NCI-H526 (cell line): Measurements from ENCODE around the gene ATP5ME.
A peak's percentile ranks its signal among the peaks of the same experiment; 100 is the strongest.
"Not testable (repeated sequence)": the region's sequence is repeated elsewhere in the genome, so short reads cannot be mapped to it uniquely, and the experiment has no call there.

Experiments used
- DNase-seq, 2 experiments: peaks; one replicate each; lab custom pipeline; 2025; lab: John Stamatoyannopoulos, UW

ATP5ME gene

DNA sequence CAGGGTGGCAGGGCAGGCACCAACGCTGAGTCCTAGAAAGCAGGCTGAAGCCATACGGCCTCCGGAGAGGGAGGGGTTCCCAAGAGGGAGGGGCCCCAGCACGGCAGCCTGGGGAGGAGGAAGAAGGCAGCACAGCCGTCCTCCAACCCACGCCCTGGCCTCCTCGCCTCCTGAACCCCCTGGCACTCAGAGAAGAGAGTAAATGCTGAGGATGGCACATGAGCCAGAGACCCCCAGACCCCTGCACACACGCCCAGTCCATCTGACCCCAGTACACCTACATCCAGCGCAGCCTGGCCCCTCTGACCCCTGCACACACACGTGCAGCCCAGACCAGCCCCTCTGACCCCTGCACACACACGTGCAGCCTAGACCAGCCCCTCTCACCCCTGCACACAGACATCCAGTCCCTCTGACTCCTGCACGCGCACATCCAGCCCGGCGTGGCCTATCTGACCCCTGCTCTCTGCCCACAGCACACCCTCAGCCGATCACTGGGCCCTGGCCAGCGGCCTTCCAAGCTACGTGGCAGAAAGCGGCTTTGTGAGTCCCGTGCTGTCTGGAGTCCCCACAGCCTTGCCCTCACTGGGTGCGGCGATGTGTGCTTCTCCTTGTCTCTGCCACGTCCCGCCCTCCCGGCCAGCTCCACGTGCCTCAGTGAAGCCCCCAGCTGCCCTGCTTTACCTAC, 18.5 kb downstream of the ATP5ME start:
- DNase-seq, result no peak

DNA sequence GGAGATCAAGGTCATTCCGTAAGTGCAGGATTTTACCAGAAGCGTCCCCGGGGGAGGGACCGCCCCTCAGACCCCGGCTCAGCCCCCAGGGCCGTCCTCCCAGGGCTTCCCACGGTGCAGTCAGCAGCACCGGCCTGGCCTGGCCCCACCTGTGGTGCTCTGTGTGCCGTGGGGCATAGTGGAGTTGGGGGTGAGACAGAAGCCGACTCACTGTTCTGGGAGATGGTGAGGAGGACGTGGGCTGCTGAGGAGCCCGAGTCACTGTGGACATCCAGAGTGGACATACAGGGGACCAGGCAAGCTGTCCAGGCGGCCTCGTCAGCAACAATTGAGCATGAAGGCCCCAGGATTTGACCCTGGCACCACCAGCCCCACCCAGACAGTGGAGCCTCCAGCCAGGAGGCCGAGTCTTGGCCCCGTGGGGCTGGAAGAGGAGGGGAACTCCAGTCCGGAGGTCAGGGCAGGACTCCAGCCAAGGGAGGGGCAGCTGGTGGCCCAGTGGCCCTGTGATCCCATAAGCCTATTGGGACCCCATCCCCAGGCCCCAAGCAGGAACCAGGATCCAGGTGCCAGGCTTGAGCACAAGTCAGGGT, 19.1 kb downstream of the ATP5ME start:
- DNase-seq, result no peak

DNA sequence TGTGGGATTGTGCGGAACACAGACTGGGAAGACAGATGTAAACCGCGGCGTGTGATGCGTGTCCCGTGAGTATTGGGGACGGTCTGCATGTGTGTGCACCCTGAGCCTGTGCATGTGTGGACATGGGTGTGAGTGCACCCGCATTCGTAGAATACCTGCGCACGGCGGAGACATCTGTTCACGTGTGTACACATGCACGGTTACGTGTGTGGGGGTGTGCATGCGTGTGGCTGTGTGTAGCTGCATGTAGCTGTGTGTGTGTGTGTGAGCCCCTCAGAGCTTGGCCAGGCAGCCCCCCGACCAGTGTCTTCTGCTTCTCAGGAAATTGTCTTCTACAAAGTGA, 19.6 kb downstream of the ATP5ME start:
- DNase-seq, result no peak

DNA sequence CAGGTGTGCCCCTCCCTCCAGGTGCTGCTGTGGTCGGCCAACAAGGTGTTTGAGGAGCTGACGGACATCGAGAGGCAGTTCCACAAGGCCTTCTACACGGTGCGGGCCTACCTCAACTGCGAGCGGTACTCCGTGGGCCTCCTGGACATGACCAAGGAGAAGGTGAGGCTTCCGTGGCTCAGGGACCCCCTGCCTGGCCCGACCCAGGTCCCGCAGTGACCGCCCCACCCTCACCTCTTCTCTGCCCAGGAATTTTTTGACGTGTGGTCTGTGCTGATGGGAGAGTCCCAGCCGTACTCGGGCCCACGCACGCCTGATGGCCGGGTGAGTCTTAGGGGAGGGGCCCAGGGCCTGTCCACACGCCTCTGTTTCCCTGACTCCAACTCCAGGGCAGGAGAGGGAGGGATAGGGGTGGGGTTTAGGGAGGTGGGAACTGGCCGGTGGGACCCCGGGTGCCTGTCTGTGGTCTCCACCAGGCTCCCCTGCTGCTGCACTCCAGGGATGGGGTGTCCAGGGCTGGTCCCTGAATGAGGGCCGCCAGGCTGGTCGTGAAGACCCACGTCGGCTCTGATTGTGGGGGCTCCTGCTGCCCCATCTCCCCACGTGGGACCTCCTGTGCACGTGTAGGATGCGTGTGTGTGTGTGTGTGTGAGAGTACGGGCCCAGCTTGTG, 20.1 kb downstream of the ATP5ME start:
- DNase-seq, result no peak

DNA sequence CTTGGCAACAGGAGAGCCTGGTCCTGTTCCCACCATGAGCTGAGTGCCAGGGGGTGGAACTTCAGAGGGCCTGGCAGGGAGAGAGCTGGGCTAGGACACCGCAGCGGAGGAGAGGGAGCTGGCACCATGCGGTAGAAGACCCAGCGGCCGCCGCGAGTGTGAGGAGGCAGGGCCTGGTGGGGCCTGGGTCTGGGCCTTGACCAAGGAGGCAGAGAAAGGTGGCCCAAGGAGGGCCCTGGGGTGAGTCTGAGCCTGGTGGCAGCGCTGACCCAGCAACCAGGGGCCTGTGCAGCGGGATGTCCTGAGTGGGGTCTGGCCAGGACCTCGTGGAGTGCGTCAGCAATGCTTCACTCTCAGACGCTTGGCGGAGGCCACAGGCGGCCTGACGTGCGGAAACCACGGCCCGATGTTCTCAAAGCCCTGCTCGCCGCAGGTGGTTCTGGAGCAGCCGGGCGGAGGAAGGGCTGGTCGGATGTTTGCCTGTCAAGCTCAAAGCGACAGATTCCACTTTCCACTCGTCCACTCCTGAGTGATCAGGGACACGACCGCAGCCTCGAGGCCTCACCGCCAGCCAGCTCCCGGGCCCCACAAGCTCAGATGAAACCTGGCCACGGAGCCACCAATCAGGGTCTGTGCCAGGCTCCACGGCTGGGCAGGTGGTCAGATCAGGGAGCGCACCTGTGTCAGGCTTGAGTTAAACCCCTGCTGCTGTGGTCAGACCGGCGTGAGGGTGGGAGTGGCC, 20.8 kb downstream of the ATP5ME start:
- DNase-seq, result no peak

DNA sequence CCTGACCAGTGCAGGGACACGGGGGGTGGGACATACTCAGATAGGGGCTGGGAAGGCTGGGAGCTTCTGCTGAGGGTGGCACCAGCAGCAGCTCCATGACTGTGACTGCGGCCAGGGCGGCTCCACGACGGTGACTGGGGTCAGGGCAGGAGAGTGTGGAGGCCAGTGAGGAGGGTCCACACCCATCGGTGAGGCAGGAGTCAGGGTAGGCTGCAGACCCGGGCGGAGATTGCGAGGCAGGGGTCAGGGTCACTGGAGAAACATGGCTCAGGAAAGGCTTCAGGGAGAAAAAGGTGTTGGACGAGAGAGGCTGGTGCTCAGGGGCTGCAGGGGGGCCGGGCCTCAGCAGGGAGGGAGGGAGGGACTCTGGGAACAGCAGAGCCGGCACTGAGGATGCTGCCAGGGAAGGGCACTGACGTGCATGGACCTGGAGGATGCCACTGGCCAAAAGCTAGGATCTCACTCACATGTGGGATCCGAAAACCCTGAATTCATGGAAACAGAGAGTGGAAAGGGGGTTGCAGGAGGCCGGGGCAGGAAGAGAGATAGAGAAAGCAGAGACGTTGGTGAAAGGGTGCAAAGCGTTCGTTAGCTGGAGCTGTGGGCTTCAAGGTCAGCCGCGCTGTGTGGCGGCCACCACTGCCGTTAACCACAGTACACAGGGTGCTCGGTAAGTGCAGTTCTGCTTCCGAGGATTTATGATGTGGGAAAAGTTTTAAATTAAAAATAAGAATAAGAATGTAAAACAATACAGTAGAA, 22.0 kb downstream of the ATP5ME start:
- no peak for DNase-seq

DNA sequence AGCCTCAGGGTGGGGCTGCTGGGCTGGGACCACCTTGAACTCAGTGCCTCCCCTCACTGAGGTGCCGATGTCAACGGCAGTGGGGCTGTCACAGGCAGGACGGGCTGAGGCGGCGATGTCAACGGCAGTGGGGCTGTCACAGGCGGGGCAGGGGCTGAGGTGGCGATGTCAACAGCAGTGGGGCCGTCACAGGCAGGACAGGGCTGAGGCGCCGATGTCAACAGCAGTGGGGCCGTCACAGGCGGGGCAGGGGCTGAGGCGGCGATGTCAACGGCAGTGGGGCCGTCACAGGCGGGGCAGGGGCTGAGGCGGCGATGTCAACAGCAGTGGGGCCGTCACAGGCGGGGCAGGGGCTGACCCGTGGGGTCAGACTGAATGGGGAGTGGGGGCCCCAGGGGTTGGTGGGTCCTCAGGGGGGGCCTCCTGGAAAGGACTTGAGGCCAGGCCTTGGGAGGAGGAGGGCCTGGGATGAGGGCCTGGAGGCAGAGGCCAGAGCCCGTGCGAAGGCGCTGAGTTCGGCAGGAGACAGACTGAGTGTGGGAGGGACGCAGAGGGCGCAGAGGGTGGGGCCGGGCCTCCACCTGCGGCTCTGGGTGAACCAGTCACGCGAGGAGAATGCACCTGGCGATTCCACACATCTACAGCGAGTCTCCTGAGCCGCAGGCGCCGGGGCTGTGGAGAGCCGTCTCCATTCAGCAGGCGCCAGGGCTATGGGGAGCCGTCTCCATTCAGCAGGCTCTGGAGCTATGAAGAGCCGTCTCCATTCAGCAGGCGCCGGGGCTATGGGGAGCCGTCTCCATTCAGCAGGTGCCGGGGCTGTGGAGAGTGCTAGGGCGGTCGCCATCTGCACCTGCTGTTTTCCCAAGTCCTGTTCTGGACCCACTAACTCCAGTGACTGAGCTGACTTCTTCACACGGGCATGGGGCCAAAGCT, 22.9 kb downstream of the ATP5ME start:
- peak; percentile 53 to 70 for DNase-seq

DNA sequence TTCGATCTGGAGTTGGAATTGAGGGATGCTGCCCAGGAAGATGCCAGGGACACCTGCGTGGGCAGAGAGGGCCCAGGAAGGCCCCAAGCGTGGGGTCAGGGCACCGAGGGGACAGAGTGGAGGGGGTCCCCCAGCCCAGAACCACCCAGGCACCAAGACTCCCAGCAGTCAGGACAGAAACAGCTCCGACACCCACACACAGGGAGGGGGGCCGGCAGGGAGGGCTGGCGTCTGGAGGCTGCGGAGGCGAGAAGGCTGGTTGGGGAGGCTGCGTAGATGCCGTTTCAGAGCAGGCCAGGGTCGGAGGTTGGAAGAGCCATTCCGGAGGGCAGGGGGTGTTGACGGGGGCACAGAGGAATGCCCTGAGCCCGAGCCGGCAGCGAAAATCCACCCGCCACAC, 23.6 kb downstream of the ATP5ME start:
- no peak for DNase-seq

DNA sequence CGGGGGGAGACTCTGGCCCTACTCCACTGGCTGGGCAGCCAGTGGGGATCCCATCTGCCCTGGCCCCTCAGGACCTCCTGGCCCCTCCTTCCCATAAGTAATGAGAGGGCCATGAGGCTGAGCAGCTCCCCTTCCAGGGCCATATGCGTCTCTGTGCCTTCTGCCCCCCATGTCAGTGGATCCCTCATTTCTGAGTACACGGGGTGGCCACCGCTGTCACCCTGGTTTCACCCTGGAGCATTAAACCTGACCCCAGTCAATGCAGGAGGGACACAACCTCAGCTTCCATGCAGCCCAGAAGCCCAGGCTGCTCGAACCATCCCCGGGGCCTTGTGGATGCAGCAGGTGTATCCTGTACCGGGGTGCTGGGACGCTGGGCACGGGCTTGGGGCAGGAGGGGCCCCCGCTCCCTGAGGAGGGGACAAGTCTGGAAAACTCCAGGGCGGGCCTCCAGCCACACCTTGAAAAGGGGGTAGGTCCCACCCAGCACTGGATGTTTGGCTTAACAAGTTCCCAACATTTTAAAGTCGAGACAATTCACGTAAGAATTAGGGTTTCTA, 24.2 kb downstream of the ATP5ME start:
- no peak for DNase-seq

DNA sequence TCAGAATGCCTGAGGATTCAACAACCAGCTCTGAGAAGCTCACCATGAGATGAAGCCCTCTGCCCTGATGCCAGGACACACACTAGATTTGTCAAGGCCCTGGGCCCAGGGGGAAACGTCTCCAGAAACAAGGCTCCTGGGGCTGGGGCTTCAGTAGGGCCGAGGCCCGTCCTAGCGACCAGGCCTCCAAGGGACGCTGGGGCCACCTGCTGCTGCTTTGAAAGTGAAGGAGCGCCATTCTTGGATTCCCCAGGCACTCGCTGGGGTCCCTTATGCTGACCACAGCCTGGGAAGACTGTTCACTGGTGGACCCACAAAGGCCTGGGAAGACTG, 24.8 kb downstream of the ATP5ME start:
- DNase-seq, result no peak

DNA sequence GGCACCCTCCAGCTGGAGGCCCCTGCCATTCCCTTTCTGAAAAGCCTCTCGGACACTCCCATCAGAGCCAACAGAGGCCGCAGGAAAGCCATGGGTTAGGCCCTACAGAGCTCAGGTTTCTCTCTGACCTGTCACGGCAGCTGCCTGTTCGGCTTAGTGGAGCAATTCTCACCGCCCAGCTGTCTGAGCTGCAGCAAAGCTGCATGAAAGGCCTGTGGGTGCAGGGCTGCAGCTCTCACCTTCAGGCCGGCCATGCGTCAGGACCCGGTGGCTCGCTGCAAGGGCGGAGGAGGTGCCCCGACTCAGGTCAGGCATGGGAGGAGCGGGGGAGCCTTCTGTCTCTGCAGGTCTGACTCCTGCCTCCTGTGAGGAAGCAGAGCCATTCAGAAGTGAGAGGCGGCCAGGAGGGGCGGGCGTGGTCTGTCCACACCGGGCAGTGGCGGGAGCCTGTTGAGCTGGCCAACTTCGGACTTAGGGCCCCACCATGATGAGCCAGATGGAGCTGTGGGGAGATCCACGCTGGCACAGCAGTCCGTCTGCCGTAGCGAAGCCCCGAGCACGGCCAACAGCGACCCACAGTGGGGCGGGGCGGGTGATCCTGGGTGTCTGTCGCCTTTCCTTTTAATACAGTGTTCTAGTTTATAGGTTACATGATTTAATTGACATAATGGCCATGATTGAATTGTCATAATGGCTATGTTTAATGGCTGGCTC, 25.3 kb downstream of the ATP5ME start:
- DNase-seq, result no peak

DNA sequence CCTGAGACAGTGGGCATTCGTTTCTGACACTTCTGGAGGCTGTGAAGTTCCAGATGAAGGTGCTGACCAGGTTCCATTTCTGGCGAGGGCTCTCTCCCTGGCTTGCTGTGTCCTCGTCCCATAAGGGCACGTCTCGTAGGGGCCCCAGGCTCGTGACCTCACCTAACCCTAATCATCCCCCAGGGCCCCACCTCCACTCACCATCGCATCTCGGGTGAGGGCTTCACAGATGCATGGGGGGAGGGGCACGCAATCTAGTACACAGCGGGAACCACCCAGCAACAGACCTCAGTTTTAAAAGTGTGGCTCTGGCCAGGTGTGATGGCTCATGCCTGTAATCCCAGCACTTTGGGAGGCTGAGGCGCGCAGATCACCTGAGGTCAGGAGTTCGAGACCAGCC, 26.6 kb downstream of the ATP5ME start:
- DNase-seq, result no peak

DNA sequence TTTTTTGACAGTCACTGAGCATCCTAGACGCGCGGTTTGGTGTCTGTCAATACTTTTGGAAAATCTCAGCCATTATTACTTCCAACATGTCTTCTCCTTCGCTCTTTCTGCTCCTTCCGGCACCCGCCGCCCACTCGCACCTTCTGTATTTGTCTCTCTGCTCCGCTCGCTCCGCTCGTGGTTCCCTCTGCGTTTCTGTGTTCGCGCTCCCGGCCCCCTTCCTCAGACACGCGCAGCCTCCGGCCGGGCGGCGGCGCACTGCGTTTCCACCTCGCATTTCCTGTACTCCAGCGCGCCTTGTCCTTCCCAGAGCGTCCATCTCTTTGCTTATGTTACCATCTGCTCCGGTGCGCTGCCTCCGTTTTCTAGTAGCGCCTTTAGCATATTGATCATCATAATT, 27.6 kb downstream of the ATP5ME start:
- no peak for DNase-seq

DNA sequence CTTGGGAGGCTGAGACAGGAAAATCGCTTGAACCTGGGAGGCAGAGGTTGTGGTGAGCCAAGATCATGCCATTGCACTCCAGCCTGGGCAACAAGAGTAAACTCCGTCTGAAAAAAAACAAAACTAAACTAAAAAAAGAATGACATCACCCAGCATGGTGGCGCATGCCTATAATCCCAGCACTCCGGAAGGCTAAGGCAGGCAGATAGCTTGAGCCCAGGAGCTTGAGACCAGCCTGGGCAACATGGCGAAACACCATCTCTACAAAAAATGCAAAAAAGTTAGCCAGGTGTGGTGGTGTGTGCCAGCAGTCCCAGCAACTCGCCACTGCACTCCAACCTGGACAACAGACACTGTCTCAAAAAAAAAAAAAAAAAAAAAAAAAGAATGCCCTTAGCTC, 31.7 kb downstream of the ATP5ME start:
- not testable (repeated sequence) for DNase-seq

DNA sequence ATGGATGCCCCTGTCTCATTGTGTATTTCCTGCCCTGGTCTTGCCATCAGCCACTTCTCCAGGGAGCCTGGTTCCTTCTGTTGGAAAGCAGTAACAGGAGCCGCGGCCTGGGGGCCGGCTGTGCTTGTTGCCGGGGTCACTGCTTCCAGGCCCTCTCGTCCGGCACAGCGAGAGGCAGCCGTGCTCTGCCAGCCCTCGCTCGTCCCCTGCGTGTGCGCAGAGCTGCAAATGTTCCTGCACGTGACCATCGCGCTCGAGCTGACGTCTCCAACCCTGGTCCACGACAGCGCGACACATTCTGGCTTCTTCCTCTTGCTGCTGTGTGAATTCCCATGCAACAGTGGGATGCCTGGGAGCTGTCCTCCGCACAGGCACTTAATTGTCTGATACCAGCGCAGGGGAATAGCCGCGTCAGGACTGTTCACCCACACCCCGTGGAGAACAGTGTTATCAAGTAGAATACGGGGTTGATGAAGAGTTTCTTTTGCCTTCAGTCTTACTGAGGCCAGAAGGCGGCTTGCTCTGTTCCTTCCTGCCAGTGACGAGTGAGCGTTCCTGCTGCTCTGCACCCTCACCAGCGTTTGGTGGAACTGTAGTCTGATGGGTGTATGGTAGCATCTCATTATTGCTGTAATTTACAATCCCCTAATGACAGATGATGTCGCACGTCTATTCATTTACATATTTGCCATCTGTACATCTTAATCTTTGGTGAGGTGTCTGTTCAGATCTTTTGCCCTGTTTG, 36.4 kb downstream of the ATP5ME start:
- DNase-seq, result no peak

DNA sequence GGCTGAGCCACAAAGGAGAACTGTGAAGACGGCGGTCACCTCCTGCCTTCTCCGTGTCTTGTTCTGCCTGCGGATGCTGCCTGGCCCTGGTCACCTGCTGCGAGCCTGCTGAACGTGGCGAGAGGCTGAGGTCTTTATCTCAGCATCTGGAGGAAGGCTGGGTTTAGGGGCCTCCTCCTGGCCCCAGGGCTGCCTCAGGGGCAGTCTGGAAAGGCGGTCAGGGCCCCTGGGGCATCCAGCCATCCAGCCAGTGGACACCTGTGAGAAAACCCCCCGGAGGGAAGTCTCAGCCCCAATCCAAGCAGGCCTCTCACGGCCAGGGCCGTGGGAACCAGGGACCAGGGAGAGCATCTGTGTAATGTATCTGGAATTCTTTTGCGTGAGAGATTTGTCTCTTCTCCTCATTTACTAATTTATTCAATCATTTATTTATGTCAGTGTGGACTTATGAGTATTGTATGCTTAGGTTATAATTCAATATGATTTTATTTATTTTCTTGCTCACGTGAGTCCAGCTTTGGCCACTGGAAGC, 37.4 kb downstream of the ATP5ME start:
- DNase-seq, result no peak

DNA sequence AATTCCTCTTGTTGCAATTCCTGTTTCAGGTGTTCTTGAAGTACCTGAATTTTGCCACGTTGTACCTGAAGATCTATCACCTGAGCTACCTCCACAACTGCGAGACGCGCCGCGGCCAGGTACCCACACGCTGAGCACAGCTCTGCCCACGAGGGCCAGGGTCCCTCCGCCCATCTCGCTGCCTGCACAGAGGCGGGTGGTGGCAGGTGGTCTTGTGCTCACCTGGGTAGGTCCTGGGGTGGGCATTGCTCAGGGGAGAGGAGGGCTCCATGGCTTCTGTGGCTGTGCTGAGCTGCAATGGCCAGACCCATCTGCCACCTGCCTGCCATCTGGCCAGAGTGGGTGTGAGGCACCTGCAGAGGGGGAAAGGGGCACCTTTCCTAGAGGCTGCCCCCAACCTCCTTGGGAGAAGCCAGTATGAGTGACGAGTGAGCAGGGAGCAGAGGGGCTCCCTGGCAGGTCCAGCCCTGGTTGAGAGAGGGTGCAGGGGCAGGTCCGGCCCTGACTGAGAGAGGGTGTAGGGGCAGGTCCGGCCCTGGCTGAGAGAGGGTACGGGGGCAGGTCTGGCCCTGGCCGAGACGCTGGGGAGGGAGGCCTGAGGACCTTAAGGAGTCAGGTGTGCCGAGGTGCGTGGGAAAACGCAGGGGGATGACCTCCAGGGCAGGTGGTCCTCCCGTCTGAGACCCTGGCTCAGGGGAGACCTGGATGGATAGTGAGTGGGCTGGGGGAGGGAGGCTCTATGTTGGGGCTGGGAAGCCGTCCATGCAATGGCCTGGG, 38.0 kb downstream of the ATP5ME start:
- DNase-seq, result no peak

DNA sequence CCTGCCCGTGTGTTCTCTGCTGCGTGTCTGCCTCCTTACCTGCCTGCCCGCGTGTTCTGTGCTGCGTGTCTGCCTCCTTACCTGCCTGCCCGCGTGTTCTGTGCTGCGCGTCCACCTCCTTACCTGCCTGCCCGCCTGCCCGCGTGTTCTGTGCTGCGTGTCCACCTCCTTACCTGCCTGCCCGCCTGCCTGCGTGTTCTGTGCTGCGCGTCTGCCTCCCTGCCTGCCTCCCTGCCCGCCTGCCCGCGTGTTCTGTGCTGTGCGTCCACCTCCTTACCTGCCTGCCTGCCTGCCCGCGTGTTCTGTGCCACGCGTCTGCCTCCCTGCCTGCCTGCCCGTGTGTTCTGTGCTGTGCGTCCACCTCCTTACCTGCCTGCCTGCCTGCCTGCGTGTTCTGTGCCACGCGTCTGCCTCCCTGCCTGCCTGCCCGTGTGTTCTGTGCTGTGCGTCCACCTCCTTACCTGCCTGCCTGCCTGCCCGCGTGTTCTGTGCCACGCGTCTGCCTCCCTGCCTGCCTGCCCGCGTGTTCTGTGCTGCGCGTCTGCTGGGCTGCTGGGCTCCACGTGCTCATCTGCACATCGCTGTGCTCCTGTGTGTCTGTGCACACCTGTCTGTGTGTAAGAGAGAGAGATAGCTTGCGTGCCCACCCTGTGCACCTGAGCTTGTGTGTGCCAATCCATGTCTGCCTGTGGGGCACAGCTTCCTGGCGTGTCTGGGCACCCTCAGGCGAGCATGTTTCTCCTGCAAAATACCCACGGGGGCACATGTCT, 38.8 kb downstream of the ATP5ME start:
- DNase-seq, result not testable (repeated sequence)
